Skeletal muscle satellite cell (primary cell): ENCODE measurements around the gene HTRA2.
A peak's percentile ranks its signal among the peaks of the same experiment; 100 is the strongest.

Experiments
- H3K27me3 ChIP-seq: 2 replicates; pipeline ENCODE4 v1.7.0; 2013; ENCODE audit warnings: low read length; ENCODE audit not compliant: control insufficient read depth, insufficient read depth
- H3K36me3 ChIP-seq: 2 replicates; pipeline ENCODE4 v1.7.0; 2013; ENCODE audit warnings: mild to moderate bottlenecking, control low read depth, low read length; ENCODE audit not compliant: insufficient read depth
- H3K4me1 ChIP-seq: 2 replicates; pipeline ENCODE4 v1.7.0; 2013; ENCODE audit warnings: low read length; ENCODE audit not compliant: control insufficient read depth, insufficient read depth
- H3K4me2 ChIP-seq: 2 replicates; pipeline ENCODE4 v1.7.0; 2013; ENCODE audit warnings: mild to moderate bottlenecking, low read length
- H3K4me3 ChIP-seq: 2 replicates; pipeline ENCODE4 v1.7.0; 2013; ENCODE audit warnings: low read length
- H3K9ac ChIP-seq: 2 replicates; pipeline ENCODE4 v1.7.0; 2013; ENCODE audit warnings: mild to moderate bottlenecking, low read depth, low read length, moderate library complexity
- H3K9me3 ChIP-seq: replicated peaks from 2 replicates; pipeline ENCODE4 v1.7.0; 2013; ENCODE audit warnings: mild to moderate bottlenecking, control low read depth, low read length

HTRA2 gene

GRCh38 chr2:74576863-74577229 is 47.1 kb downstream of the HTRA2 start:
- Histone ChIP-seq H3K9ac (peak overlapping the region; percentile 38), H3K4me3 (no peak overlapping the region), H3K27me3 (no peaks in the 10 kb centered on the region), H3K4me2 (peak overlapping the region; percentile 12), H3K9me3 (no peaks in the 10 kb centered on the region), H3K4me1 (peaks cover 50% of the 10 kb centered on the region), H3K36me3 (no peaks in the 10 kb centered on the region)

- H3K4me1 ChIP-seq, result peaks cover 50% of the 10 kb centered on the region
- H3K9me3 ChIP-seq, result no peaks in the 10 kb centered on the region
- H3K4me3 ChIP-seq, result no peak overlapping the region
- no peak overlapping the region for H3K9ac ChIP-seq
- H3K4me2 ChIP-seq, result peak overlapping the region; percentile 12
- H3K36me3 ChIP-seq, result no peaks in the 10 kb centered on the region
- no peaks in the 10 kb centered on the region for H3K27me3 ChIP-seq
Observed at GRCh38 chr2:74577448-74577847, 47.7 kb downstream of the HTRA2 start.

- Histone ChIP-seq H3K4me1 (peaks cover 52% of the 10 kb centered on the region), H3K27me3 (no peaks in the 10 kb centered on the region), H3K9me3 (no peaks in the 10 kb centered on the region), H3K9ac (no peak overlapping the region), H3K4me3 (no peak overlapping the region), H3K4me2 (no peak overlapping the region), H3K36me3 (no peaks in the 10 kb centered on the region)
Observed at GRCh38 chr2:74578408-74578807, 48.7 kb downstream of the HTRA2 start.

GRCh38 chr2:74581463-74581862 is 51.7 kb downstream of the HTRA2 start:
- Histone ChIP-seq H3K4me1 (peaks cover 37% of the 10 kb centered on the region), H3K36me3 (no peaks in the 10 kb centered on the region), H3K9ac (no peak overlapping the region), H3K9me3 (no peaks in the 10 kb centered on the region), H3K27me3 (no peaks in the 10 kb centered on the region), H3K4me3 (no peak overlapping the region), H3K4me2 (no peak overlapping the region)

- Histone ChIP-seq H3K9me3 (no peaks in the 10 kb centered on the region), H3K4me2 (no peak overlapping the region), H3K9ac (no peak overlapping the region), H3K36me3 (no peaks in the 10 kb centered on the region), H3K4me1 (peaks cover 30% of the 10 kb centered on the region), H3K27me3 (no peaks in the 10 kb centered on the region), H3K4me3 (no peak overlapping the region)
Observed at GRCh38 chr2:74582184-74582583, 52.5 kb downstream of the HTRA2 start.
